ENCODE results near the gene ITGA5. TPM values are rescaled to one million over a fixed set of nuclear protein-coding genes. Genes with fewer than 3 reads are reported as not detected.

ITGA5 gene
- total RNA-seq, 4 donors from 2014 or later = 37.7 to 217 (median 73.0) TPM

GRCh38 chr12:54448344-54448743 is 29.3 kb upstream of the ITGA5 start:
- in situ Hi-C loops (cut with MboI; ENCODE audit: low pct_ligation_motif_present in 1 of 4, low pct_unique_long_range_greater_than_20kb in 1 of 4, low sequenced_read_pairs in 3 of 4) = no loop called here
- no peak for DNase-seq
- H3K27ac ChIP-seq = no peak overlapping the region
- no peaks in the 10 kb centered on the region for H3K27me3 ChIP-seq
- H3K4me3 ChIP-seq = no peak overlapping the region
- no peaks in the 10 kb centered on the region for H3K36me3 ChIP-seq
- intact Hi-C loops (cut with DNase I; ENCODE audit: low total_unique reads) = no loop called here
- H3K4me1 ChIP-seq = peaks cover 0 to 15% (median 4%) of the 10 kb centered on the region in 4 donors
- H3K9me3 ChIP-seq = no peaks in the 10 kb centered on the region
- WGBS, 2 donors (ENCODE audit: low coverage in 1 of 2) = 55 to 83% methylated on average over 2 to 4 of the region's 4 CpGs
- TF ChIP-seq POLR2A (IDR thresholded peaks at IDR 0.05) (no peak), EP300 (IDR thresholded peaks at IDR 0.05; ENCODE audit: low read depth) (no peak), POLR2AphosphoS5 (IDR thresholded peaks at IDR 0.05) (no peak)
- TF ChIP-seq, protein P1, sequence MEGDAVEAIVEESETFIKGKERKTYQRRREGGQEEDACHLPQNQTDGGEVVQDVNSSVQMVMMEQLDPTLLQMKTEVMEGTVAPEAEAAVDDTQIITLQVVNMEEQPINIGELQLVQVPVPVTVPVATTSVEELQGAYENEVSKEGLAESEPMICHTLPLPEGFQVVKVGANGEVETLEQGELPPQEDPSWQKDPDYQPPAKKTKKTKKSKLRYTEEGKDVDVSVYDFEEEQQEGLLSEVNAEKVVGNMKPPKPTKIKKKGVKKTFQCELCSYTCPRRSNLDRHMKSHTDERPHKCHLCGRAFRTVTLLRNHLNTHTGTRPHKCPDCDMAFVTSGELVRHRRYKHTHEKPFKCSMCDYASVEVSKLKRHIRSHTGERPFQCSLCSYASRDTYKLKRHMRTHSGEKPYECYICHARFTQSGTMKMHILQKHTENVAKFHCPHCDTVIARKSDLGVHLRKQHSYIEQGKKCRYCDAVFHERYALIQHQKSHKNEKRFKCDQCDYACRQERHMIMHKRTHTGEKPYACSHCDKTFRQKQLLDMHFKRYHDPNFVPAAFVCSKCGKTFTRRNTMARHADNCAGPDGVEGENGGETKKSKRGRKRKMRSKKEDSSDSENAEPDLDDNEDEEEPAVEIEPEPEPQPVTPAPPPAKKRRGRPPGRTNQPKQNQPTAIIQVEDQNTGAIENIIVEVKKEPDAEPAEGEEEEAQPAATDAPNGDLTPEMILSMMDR (IDR thresholded peaks at IDR 0.05) = no peak

DNA sequence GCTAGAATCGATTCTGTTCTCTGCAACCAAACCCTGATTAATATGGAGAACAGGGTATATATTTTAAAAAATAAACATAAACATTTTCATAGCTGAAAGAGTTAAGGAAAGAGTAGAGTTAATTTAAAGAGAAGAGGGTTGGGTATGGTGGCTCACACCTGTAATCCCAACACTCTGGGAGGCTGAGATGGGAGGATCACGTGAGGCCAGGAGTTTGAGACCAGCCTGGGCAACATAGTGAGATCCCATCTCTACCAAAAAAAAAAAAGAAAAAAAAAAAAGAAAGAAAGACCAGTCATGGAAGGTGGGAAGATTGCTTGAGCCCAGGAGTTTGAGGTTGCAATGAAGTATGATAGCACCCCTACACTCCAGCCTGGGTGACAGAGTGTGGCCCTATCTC is 28.9 kb upstream of the ITGA5 start:
- H3K4me3 ChIP-seq = no peak overlapping the region
- 84 to 85% methylated on average over 2 of the region's 2 CpGs for WGBS, 2 donors (ENCODE audit: low coverage in 1 of 2)
- no peak overlapping the region for H3K27ac ChIP-seq
- peaks cover 0 to 15% (median 6%) of the 10 kb centered on the region in 4 donors for H3K4me1 ChIP-seq
- in situ Hi-C loops (cut with MboI; ENCODE audit: low pct_ligation_motif_present in 1 of 4, low pct_unique_long_range_greater_than_20kb in 1 of 4, low sequenced_read_pairs in 3 of 4) = no loop called here
- H3K36me3 ChIP-seq = no peaks in the 10 kb centered on the region
- DNase-seq = no peak
- no peaks in the 10 kb centered on the region for H3K9me3 ChIP-seq
- TF ChIP-seq POLR2AphosphoS5 (IDR thresholded peaks at IDR 0.05) (no peak), POLR2A (IDR thresholded peaks at IDR 0.05) (no peak), EP300 (IDR thresholded peaks at IDR 0.05; ENCODE audit: low read depth) (no peak)
- TF ChIP-seq, protein P1 (IDR thresholded peaks at IDR 0.05) = no peak
- intact Hi-C loops (cut with DNase I; ENCODE audit: low total_unique reads) = no loop called here
- H3K27me3 ChIP-seq = no peaks in the 10 kb centered on the region

- H3K9me3 ChIP-seq = no peaks in the 10 kb centered on the region
- H3K27me3 ChIP-seq = no peaks in the 10 kb centered on the region
- no peak overlapping the region for H3K4me3 ChIP-seq
- no peaks in the 10 kb centered on the region for H3K36me3 ChIP-seq
- intact Hi-C loops (cut with DNase I; ENCODE audit: low total_unique reads) = no loop called here
- H3K4me1 ChIP-seq = peaks cover 2 to 30% (median 6%) of the 10 kb centered on the region in 4 donors
- DNase-seq = no peak
- H3K27ac ChIP-seq = no peak overlapping the region
- in situ Hi-C loops (cut with MboI; ENCODE audit: low pct_ligation_motif_present in 1 of 4, low pct_unique_long_range_greater_than_20kb in 1 of 4, low sequenced_read_pairs in 3 of 4) = loop anchor here in 1 of 4 donors (5.0 kb wide), 1 partner anchor 47 kb away; no protein-coding TSS in a partner anchor
- TF ChIP-seq POLR2A (IDR thresholded peaks at IDR 0.05) = no peak
- no peak for TF ChIP-seq POLR2AphosphoS5 (IDR thresholded peaks at IDR 0.05)
- TF ChIP-seq, protein P1 (IDR thresholded peaks at IDR 0.05) = no peak
- TF ChIP-seq EP300 (IDR thresholded peaks at IDR 0.05; ENCODE audit: low read depth) = no peak
Observed at GRCh38 chr12:54444206-54444605, 25.1 kb upstream of the ITGA5 start.

DNA sequence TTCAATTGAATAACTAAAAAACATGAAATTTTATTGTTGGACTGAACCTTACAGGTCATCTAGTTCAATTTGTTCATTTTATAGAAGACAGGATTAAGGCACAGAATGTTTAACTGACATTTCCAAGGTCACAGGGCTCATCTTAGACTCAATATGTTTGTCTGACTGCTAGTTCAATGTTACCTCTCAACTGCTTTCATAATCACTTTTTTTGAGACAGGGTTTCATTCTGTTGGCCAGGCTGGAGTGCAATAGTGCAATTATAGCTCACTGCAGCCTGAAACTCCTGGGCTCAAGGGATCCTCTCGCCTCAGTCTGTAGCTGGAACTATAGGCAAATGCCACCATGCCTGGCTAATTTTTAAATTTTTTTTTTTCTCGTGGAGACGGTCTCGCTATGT is 24.4 kb upstream of the ITGA5 start:
- H3K9me3 ChIP-seq = no peaks in the 10 kb centered on the region
- no peaks in the 10 kb centered on the region for H3K27me3 ChIP-seq
- peaks cover 4 to 34% (median 6%) of the 10 kb centered on the region in 4 donors for H3K4me1 ChIP-seq
- intact Hi-C loops (cut with DNase I; ENCODE audit: low total_unique reads) (no loop called here), in situ Hi-C loops (cut with MboI; ENCODE audit: low pct_ligation_motif_present in 1 of 4, low pct_unique_long_range_greater_than_20kb in 1 of 4, low sequenced_read_pairs in 3 of 4) (loop anchor here in 1 of 4 donors (5.0 kb wide), 1 partner anchor 46 kb away; no protein-coding TSS in a partner anchor)
- no peak for DNase-seq
- no peak overlapping the region for H3K4me3 ChIP-seq
- H3K27ac ChIP-seq = no peak overlapping the region
- WGBS, 2 donors (ENCODE audit: low coverage in 1 of 2) = 76 to 100% methylated on average over 1 to 4 of the region's 4 CpGs
- no peaks in the 10 kb centered on the region for H3K36me3 ChIP-seq
- TF ChIP-seq, protein P1 (IDR thresholded peaks at IDR 0.05) = no peak
- TF ChIP-seq EP300 (IDR thresholded peaks at IDR 0.05; ENCODE audit: low read depth) (no peak), POLR2AphosphoS5 (IDR thresholded peaks at IDR 0.05) (no peak), POLR2A (IDR thresholded peaks at IDR 0.05) (no peak)

All from transverse colon (tissue), 4 donors.